ENCODE measurements around the gene TMEM271.

The TMEM271 gene

GRCh38 chr4:541271-541670, 34.8 kb downstream of the TMEM271 start:
- peaks cover 7% of the 10 kb centered on the region for H3K36me3 ChIP-seq (ENCODE audit: low read depth)
- TF ChIP-seq CTCF (IDR thresholded peaks at IDR 0.05; ENCODE audit: poor library complexity, severe bottlenecking): no peak

GRCh38 chr4:538542-539142, 37.5 kb downstream of the TMEM271 start:
- H3K36me3 ChIP-seq (ENCODE audit: low read depth): peaks cover 14% of the 10 kb centered on the region
- DNase-seq (ENCODE audit: low spot score) (no peak), ATAC-seq (ENCODE audit: low read depth) (no peak)
- H3K27me3 ChIP-seq (ENCODE audit: insufficient read depth, poor library complexity, severe bottlenecking): peaks cover 3% of the 10 kb centered on the region
- H3K4me1 ChIP-seq (ENCODE audit: insufficient read depth, poor library complexity, severe bottlenecking): no peaks in the 10 kb centered on the region
- TF ChIP-seq CTCF (IDR thresholded peaks at IDR 0.05; ENCODE audit: poor library complexity, severe bottlenecking): no peak
- H3K27ac ChIP-seq (ENCODE audit: poor library complexity, severe bottlenecking): no peak overlapping the region
- no peaks in the 10 kb centered on the region for H3K9me3 ChIP-seq (ENCODE audit: severe bottlenecking)
- H3K4me3 ChIP-seq (ENCODE audit: severe bottlenecking): no peak overlapping the region

More at GRCh38 chr4:541271-541670, 34.8 kb downstream of the TMEM271 start:
- ATAC-seq (ENCODE audit: low read depth): no peak
- H3K27me3 ChIP-seq (ENCODE audit: insufficient read depth, poor library complexity, severe bottlenecking): peaks cover 3% of the 10 kb centered on the region
- H3K9me3 ChIP-seq (ENCODE audit: severe bottlenecking): no peaks in the 10 kb centered on the region
- no peak overlapping the region for H3K27ac ChIP-seq (ENCODE audit: poor library complexity, severe bottlenecking)
- H3K4me1 ChIP-seq (ENCODE audit: insufficient read depth, poor library complexity, severe bottlenecking): no peaks in the 10 kb centered on the region
- H3K4me3 ChIP-seq (ENCODE audit: severe bottlenecking): no peak overlapping the region
- DNase-seq (ENCODE audit: low spot score): no peak

- DNase-seq (ENCODE audit: low spot score) (no peak), ATAC-seq (ENCODE audit: low read depth) (no peak)
- Histone ChIP-seq H3K27me3 (ENCODE audit: insufficient read depth, poor library complexity, severe bottlenecking) (peaks cover 3% of the 10 kb centered on the region), H3K9me3 (ENCODE audit: severe bottlenecking) (no peaks in the 10 kb centered on the region), H3K4me3 (ENCODE audit: severe bottlenecking) (no peak overlapping the region), H3K36me3 (ENCODE audit: low read depth) (peaks cover 15% of the 10 kb centered on the region), H3K27ac (ENCODE audit: poor library complexity, severe bottlenecking) (no peak overlapping the region), H3K4me1 (ENCODE audit: insufficient read depth, poor library complexity, severe bottlenecking) (no peaks in the 10 kb centered on the region)
- TF ChIP-seq CTCF (IDR thresholded peaks at IDR 0.05; ENCODE audit: poor library complexity, severe bottlenecking): no peak
Measured at GRCh38 chr4:537436-538264, 38.4 kb downstream of the TMEM271 start.

- Histone ChIP-seq H3K4me3 (ENCODE audit: severe bottlenecking) (no peak overlapping the region), H3K27ac (ENCODE audit: poor library complexity, severe bottlenecking) (no peak overlapping the region), H3K36me3 (ENCODE audit: low read depth) (peaks cover 23% of the 10 kb centered on the region), H3K27me3 (ENCODE audit: insufficient read depth, poor library complexity, severe bottlenecking) (no peaks in the 10 kb centered on the region), H3K4me1 (ENCODE audit: insufficient read depth, poor library complexity, severe bottlenecking) (no peaks in the 10 kb centered on the region), H3K9me3 (ENCODE audit: severe bottlenecking) (no peaks in the 10 kb centered on the region)
- no peak for ATAC-seq (ENCODE audit: low read depth)
- DNase-seq (ENCODE audit: low spot score): no peak
- TF ChIP-seq CTCF (IDR thresholded peaks at IDR 0.05; ENCODE audit: poor library complexity, severe bottlenecking): no peak
Measured at GRCh38 chr4:536351-536972, 39.6 kb downstream of the TMEM271 start.

Data from RWPE2 (cell line).